Peyer's patch (tissue), 4 donors: ENCODE measurements around the gene ANKRD11. TPM values are rescaled to one million over a fixed set of nuclear protein-coding genes. Genes with fewer than 3 reads are reported as not detected.
A peak's percentile ranks its signal among the peaks of the same experiment; 100 is the strongest.

Source experiments
- DNase-seq, 3 donors: peaks; one replicate each; pipeline ENCODE4 v3.0.0-alpha.2; 2017 to 2019
- H3K27ac ChIP-seq, 4 donors: fragments of 200-600 bp; sonication (generic); one replicate each; pipeline ENCODE4 v1.5.1; 2016 to 2019
- H3K27me3 ChIP-seq, 2 donors: fragments of 200-600 bp; sonication (generic); one replicate each; pipeline ENCODE4 v1.5.1; 2019
- H3K36me3 ChIP-seq, 3 donors: fragments of 200-600 bp; sonication (generic); one replicate each; pipeline ENCODE4 v1.5.1; 2016 to 2019
- H3K4me1 ChIP-seq, 4 donors: fragments of 200-600 bp; sonication (generic); one replicate each; pipeline ENCODE4 v1.5.1; 2016 to 2019
- H3K4me3 ChIP-seq, 4 donors: fragments of 200-600 bp; sonication (generic); 1 replicate in 3 of 4; 2 replicates in 1 of 4; pipeline ENCODE4 v1.5.1; 2016 to 2019; ENCODE audit warnings: mild to moderate bottlenecking in 1 of 4
- H3K9me3 ChIP-seq, 4 donors: fragments of 200-600 bp; sonication (generic); one replicate each; pipeline ENCODE4 v1.5.1; 2016 to 2019; ENCODE audit warnings: mild to moderate bottlenecking in 1 of 4
- POLR2A ChIP-seq, 2 donors: fragments of 450-650 bp; IDR thresholded peaks; one replicate each; pipeline ENCODE4 v1.5.1; 2017; ENCODE audit warnings: antibody characterized with exemption in 2 of 2, mild to moderate bottlenecking in 2 of 2, moderate library complexity in 2 of 2
- total RNA-seq, 4 donors: library from RNA; depleted of rRNA; stranded (reverse); fragments of >200 nt; gene quantifications; one replicate each; pipeline ENCODE4 v1.1.0, GENCODE V29; 2016
- TF ChIP-seq, protein P1 (sequence below), 6 experiments: fragments of 450-650 bp in 4 of 6; fragments of 200-600 bp in 2 of 6; sonication (generic) in 1 of 6; IDR thresholded peaks; one replicate each; pipeline ENCODE4 v1.5.1; 2017 to 2019; ENCODE audit warnings: antibody characterized with exemption in 6 of 6, mild to moderate bottlenecking in 3 of 6, moderate library complexity in 1 of 6

The ANKRD11 gene
- total RNA-seq, 4 donors from 2014 or later, result 177 to 227 (median 211) TPM

DNA sequence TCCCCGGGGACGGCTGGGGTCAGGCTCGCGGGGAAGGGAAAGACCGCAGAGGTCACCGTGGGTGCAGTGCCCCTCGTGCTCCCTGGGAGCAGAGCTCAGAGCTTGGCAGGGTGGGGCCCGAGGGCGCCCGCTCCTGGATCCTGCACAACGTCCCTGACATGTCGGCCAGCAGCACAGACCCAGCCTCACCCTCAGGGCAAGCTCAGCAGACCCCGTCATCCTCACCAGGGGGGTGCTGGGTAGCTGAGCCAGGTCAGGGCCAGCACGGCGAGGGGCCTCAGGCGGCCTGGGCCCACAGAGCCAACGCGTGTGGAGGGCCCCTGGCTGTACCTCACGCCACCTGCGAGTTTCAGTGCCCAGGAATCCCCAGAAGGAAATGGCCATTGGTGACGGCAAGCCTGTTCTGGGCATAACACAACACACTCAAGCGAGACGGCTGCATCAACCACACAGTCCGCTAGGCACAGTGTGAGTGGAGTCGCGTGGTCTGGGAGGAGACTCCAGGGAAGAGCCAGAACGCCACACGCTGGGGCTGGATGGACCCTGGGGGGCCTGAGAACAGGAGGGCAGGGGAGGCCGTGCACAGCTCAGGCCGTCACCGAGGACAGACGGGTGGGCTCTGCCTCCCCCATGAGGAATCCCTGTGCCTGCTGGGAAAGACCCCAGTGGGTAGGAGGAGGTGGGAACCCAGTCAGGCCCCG is 212.6 kb downstream of the ANKRD11 start:
- H3K9me3 ChIP-seq, result no peaks in the 10 kb centered on the region
- peaks cover 0 to 9% (median 0%) of the 10 kb centered on the region in 4 donors for H3K4me1 ChIP-seq
- no peak overlapping the region for H3K27ac ChIP-seq
- TF ChIP-seq POLR2A (IDR thresholded peaks at IDR 0.05), result no peak
- TF ChIP-seq, protein P1, sequence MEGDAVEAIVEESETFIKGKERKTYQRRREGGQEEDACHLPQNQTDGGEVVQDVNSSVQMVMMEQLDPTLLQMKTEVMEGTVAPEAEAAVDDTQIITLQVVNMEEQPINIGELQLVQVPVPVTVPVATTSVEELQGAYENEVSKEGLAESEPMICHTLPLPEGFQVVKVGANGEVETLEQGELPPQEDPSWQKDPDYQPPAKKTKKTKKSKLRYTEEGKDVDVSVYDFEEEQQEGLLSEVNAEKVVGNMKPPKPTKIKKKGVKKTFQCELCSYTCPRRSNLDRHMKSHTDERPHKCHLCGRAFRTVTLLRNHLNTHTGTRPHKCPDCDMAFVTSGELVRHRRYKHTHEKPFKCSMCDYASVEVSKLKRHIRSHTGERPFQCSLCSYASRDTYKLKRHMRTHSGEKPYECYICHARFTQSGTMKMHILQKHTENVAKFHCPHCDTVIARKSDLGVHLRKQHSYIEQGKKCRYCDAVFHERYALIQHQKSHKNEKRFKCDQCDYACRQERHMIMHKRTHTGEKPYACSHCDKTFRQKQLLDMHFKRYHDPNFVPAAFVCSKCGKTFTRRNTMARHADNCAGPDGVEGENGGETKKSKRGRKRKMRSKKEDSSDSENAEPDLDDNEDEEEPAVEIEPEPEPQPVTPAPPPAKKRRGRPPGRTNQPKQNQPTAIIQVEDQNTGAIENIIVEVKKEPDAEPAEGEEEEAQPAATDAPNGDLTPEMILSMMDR (IDR thresholded peaks at IDR 0.05), result no peak
- no peaks in the 10 kb centered on the region for H3K27me3 ChIP-seq
- peaks cover 0 to 91% (median 0%) of the 10 kb centered on the region in 3 donors for H3K36me3 ChIP-seq
- DNase-seq, result no peak
- H3K4me3 ChIP-seq, result no peak overlapping the region

DNA sequence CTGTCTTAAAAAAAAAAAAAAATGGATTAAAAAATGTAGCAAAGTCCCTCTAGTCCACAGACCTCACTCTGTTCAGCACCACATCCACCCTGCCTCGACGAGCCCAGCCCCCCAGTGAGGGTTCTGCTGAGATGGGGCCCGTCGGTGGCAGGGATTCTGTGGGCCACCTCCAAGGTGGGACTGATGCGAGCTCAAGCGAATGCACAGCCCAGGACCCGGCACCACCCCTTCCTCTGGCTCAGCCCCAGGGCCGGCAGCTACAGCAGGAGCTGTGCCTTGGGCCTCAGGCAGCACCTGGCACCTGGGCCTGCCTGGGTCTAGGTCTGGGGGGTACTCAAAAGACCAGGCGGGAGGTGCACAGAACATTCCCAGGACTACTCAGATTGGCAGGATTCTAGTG is 213.3 kb downstream of the ANKRD11 start:
- no peak for DNase-seq
- H3K4me3 ChIP-seq, result no peak overlapping the region
- no peaks in the 10 kb centered on the region for H3K9me3 ChIP-seq
- TF ChIP-seq POLR2A (IDR thresholded peaks at IDR 0.05), result no peak
- TF ChIP-seq, protein P1 (IDR thresholded peaks at IDR 0.05), result no peak
- peaks cover 0 to 93% (median 0%) of the 10 kb centered on the region in 3 donors for H3K36me3 ChIP-seq
- peaks cover 0 to 9% (median 0%) of the 10 kb centered on the region in 4 donors for H3K4me1 ChIP-seq
- H3K27me3 ChIP-seq, result no peaks in the 10 kb centered on the region
- no peak overlapping the region for H3K27ac ChIP-seq

DNA sequence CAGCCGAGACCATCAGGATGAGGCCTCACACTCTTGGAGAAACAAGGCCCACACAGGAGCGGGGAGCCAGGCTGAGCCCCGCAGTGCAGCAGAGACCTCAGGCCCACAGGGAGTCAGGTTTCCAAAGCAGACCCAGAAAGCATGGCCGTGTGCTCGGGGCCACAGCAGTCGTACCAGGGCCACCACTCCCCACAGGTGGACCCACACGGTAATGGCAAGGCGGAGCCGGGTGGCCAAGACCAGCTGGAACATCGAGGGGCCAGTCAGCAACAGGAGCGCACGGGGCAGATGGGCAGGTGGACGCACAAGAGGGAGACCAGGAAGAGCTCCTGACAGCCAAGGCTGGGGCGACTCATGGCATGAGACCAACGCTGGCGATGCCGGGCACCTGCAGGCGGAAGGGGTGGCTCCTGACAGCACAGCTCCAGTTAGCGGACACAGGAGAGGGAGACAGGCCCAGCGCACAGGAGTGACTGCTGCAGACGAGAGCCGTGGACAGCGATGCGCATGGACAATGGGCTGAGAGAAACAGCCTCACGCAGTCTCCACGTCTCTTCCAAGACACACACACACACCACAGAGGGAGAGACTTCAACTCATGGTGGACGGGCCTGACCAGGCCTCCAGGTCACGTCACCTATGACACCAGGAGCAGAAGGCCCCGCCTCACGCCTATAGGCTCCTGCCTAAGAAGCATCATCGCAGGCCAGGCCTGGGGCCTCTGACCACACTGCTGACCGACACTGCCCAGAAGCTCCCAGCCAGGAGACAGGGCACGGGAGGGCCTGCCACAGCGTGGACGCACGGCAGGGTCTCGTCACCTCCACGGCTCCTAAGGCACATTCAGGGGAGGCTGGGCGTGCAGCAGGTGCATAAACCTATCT is 214.3 kb downstream of the ANKRD11 start:
- H3K4me3 ChIP-seq, result no peak overlapping the region
- H3K27ac ChIP-seq, result no peak overlapping the region
- TF ChIP-seq, protein P1 (IDR thresholded peaks at IDR 0.05), result no peak
- TF ChIP-seq POLR2A (IDR thresholded peaks at IDR 0.05), result no peak
- peaks cover 0 to 9% (median 0%) of the 10 kb centered on the region in 4 donors for H3K4me1 ChIP-seq
- H3K27me3 ChIP-seq, result no peaks in the 10 kb centered on the region
- no peaks in the 10 kb centered on the region for H3K9me3 ChIP-seq
- H3K36me3 ChIP-seq, result peaks cover 0 to 92% (median 0%) of the 10 kb centered on the region in 3 donors
- DNase-seq, result no peak

DNA sequence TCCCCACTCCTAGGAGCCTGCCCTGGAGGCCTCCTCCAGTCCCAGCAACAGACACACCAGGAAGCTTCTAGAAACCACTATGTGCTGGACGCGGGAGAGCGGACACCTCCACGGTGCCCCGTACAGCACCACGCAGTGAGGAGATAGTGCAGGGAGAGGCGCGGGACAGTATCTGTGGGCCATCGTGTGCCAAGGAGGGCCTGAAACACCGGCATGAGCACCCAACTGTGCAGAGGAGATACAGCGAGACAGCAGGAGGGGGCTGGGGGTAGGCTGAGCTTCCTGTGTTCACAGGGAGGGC is 215.1 kb downstream of the ANKRD11 start:
- H3K4me1 ChIP-seq, result peaks cover 0 to 13% (median 0%) of the 10 kb centered on the region in 4 donors
- no peak overlapping the region for H3K4me3 ChIP-seq
- H3K9me3 ChIP-seq, result no peaks in the 10 kb centered on the region
- TF ChIP-seq, protein P1 (IDR thresholded peaks at IDR 0.05), result no peak
- no peak for TF ChIP-seq POLR2A (IDR thresholded peaks at IDR 0.05)
- peaks cover 0 to 92% (median 0%) of the 10 kb centered on the region in 3 donors for H3K36me3 ChIP-seq
- H3K27me3 ChIP-seq, result no peaks in the 10 kb centered on the region
- no peak for DNase-seq
- peak overlapping the region in 1 of 4 donors; percentile 63 for H3K27ac ChIP-seq

DNA sequence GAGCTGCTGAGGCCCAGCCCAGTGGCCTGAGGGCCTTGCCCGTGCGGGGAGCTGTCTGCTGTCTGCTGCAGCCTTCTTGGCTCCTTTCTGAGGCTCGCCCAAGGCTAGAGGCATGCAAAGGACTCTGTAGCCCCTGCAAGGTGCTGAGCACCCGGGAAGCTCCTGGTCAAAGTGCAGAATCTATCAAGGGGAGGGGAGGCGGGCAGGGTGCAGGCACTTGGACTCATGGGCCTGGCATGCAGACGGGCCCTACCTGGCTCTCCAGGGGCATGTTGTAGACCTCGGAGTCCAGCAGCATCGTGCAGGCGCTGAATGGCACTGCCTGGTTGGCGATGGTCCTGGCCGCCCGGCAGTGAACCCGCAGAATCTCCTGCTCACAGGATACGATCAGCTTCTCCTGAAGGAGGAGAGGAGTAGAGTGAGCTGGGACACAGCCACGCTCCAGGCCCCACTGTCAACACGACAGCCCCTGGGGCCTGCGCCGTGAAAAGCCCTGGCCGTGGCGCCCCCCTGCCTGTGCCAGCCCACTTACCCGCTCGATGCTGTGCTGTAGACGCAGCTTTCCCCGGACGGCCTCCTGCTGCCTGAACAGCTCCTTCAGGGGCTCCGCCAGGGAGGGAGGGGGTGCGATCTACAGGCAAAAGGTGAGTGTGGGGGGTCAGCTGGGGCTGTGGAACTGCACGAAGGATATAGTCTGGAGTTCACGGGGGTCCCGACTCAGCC is 215.6 kb downstream of the ANKRD11 start:
- no peak for TF ChIP-seq POLR2A (IDR thresholded peaks at IDR 0.05)
- TF ChIP-seq, protein P1 (IDR thresholded peaks at IDR 0.05), result no peak
- Histone ChIP-seq H3K27ac (peak overlapping the region in 2 of 4 donors; percentile 23 to 63), H3K4me1 (peaks cover 0 to 18% (median 0%) of the 10 kb centered on the region in 4 donors), H3K36me3 (peaks cover 0 to 92% (median 0%) of the 10 kb centered on the region in 3 donors), H3K4me3 (no peak overlapping the region), H3K27me3 (no peaks in the 10 kb centered on the region), H3K9me3 (no peaks in the 10 kb centered on the region)
- DNase-seq, result peak in 2 of 3 donors; percentile 71 to 77
